HEK293 (cell line): ENCODE measurements around the gene EIF4E1B.

Experiments used
- BCL11A ChIP-seq: fragments of 450-650 bp; formaldehyde crosslinking; IDR thresholded peaks from 2 replicates; pipeline ENCODE4 v1.5.1; 2016; ENCODE audit warnings: low read depth, missing biosample characterization, missing genetic modification characterization
- KLF8 ChIP-seq: fragments of 450-650 bp; formaldehyde crosslinking; IDR thresholded peaks from 2 replicates; pipeline ENCODE4 v1.5.1; 2016; ENCODE audit warnings: missing biosample characterization, missing genetic modification characterization
- ZNF324 ChIP-seq: fragments of 450-650 bp; formaldehyde crosslinking; IDR thresholded peaks from 2 replicates; pipeline ENCODE4 v1.5.1; 2016; ENCODE audit warnings: missing biosample characterization, missing genetic modification characterization
- ZNF354C ChIP-seq: fragments of 450-650 bp; formaldehyde crosslinking; IDR thresholded peaks from 2 replicates; pipeline ENCODE4 v1.5.1; 2016; ENCODE audit warnings: missing biosample characterization, missing genetic modification characterization, low read depth, borderline replicate concordance
- ZNF623 ChIP-seq: fragments of 450-650 bp; formaldehyde crosslinking; IDR thresholded peaks from 2 replicates; pipeline ENCODE4 v1.5.1; 2016; ENCODE audit warnings: missing biosample characterization, missing genetic modification characterization
- ZNF776 ChIP-seq: fragments of 450-650 bp; formaldehyde crosslinking; IDR thresholded peaks from 2 replicates; pipeline ENCODE4 v1.5.0; 2017; ENCODE audit warnings: missing biosample characterization, missing genetic modification characterization, borderline replicate concordance
- TF ChIP-seq, protein P1 (sequence below): fragments of 450-650 bp; formaldehyde crosslinking; IDR thresholded peaks from 2 replicates; pipeline ENCODE4 v1.5.1; 2016; ENCODE audit warnings: missing biosample characterization, missing genetic modification characterization
- TF ChIP-seq, protein P2 (sequence below): fragments of 450-650 bp; formaldehyde crosslinking; IDR thresholded peaks from 2 replicates; pipeline ENCODE4 v1.5.1; 2016; ENCODE audit warnings: missing biosample characterization, missing genetic modification characterization

DNA sequence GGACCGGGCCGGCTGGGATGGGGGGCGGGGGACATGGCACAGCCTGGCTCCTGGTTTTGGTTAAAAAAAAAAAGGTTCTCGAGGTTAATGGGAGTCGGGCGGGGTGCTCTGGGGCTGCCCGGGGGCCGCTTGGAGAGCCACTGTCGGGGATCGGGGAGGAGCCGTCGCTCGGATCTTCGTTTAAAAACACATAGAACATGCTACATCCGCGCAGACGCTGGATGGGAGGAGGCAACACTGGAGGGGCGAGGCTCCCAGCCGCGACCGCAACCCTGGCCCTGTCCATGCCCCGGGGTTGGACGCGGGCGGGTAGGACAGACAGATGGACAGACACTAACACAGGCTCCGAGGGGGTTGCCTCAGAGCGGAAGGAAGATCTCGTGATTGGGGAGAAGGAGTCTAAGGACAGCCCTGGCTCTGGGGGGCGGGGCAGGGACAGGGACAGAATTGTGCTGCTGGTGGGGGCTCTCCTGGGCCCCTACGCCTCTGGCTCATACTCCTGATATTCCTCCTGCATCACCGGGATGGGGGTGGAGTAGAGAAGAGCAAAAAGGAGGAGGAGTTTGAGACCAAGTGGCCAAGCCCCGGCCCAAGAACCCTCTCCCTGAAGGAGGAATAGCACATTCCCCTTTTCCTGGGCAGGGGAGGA is 10.0 kb upstream of the EIF4E1B start:
- TF ChIP-seq, protein P1, sequence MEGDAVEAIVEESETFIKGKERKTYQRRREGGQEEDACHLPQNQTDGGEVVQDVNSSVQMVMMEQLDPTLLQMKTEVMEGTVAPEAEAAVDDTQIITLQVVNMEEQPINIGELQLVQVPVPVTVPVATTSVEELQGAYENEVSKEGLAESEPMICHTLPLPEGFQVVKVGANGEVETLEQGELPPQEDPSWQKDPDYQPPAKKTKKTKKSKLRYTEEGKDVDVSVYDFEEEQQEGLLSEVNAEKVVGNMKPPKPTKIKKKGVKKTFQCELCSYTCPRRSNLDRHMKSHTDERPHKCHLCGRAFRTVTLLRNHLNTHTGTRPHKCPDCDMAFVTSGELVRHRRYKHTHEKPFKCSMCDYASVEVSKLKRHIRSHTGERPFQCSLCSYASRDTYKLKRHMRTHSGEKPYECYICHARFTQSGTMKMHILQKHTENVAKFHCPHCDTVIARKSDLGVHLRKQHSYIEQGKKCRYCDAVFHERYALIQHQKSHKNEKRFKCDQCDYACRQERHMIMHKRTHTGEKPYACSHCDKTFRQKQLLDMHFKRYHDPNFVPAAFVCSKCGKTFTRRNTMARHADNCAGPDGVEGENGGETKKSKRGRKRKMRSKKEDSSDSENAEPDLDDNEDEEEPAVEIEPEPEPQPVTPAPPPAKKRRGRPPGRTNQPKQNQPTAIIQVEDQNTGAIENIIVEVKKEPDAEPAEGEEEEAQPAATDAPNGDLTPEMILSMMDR (tag by site-specific recombination) = no peak
- TF ChIP-seq BCL11A (no peak), ZNF623 (tag by site-specific recombination) (no peak), KLF8 (tag by site-specific recombination) (no peak), ZNF324 (tag by site-specific recombination) (no peak), ZNF776 (tag by site-specific recombination) (no peak), ZNF354C (no peak)
- TF ChIP-seq, protein P2, sequence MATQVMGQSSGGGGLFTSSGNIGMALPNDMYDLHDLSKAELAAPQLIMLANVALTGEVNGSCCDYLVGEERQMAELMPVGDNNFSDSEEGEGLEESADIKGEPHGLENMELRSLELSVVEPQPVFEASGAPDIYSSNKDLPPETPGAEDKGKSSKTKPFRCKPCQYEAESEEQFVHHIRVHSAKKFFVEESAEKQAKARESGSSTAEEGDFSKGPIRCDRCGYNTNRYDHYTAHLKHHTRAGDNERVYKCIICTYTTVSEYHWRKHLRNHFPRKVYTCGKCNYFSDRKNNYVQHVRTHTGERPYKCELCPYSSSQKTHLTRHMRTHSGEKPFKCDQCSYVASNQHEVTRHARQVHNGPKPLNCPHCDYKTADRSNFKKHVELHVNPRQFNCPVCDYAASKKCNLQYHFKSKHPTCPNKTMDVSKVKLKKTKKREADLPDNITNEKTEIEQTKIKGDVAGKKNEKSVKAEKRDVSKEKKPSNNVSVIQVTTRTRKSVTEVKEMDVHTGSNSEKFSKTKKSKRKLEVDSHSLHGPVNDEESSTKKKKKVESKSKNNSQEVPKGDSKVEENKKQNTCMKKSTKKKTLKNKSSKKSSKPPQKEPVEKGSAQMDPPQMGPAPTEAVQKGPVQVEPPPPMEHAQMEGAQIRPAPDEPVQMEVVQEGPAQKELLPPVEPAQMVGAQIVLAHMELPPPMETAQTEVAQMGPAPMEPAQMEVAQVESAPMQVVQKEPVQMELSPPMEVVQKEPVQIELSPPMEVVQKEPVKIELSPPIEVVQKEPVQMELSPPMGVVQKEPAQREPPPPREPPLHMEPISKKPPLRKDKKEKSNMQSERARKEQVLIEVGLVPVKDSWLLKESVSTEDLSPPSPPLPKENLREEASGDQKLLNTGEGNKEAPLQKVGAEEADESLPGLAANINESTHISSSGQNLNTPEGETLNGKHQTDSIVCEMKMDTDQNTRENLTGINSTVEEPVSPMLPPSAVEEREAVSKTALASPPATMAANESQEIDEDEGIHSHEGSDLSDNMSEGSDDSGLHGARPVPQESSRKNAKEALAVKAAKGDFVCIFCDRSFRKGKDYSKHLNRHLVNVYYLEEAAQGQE = no peak
